Fibroblast of skin of abdomen (primary cell): ENCODE data around the gene ANAPC7.
"Not testable (repeated sequence)": the region's sequence is repeated elsewhere in the genome, so short reads cannot be mapped to it uniquely, and the experiment has no call there.

Experiments
- DNase-seq: peaks from one replicate; pipeline ENCODE4 v3.0.0-alpha.2; 2013

The ANAPC7 gene

DNA sequence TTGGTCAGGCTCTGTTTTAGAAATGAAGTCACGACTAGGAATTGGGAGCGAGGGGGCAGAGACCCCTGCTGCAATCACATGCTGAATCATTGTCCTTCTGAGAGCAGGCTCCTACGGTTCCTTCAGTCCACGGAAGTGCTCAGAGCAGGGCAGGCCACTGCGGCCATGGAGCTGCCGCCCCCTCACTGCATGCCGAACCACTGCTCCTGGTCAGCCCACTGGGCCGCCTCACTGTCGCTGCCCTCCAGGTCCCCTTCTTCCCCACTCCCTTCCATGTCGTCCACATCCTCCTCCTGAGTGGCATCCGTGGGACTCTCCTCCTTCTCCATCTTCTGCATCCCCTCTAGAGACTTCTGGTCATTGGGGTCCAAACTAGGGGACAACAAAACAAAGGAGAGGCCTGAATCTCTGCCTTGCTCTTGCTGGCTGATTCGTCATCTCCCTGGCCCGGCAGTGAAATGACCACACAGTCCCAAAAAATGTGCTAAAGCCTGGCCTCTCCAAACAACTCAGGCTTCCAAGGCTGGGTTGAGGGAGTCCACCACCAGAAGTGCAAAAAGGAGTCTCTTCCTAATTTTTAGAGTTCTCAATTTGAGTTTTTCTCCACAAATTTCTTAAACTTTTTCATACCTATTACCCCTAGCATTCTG, 29.4 kb downstream of the ANAPC7 start:
- DNase-seq: no peak

DNA sequence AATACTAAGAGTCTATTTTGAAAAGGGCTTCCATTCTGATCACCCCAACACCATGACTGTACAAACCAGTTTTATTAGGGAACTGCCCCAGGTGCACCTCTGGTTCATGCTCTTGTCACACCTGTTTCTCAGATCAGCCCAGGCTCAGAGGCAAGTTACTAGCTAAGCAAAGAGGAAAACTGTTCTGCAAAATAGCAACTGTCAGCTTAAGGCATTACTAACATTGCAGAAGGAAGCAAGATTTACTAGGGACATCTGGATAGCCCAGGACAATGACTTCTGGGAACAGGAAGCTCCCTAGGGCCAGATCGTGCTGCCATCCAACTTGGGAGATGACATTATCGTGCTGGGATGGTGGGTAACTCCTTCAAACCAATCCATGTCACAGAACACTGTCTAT, 30.1 kb downstream of the ANAPC7 start:
- no peak for DNase-seq

DNA sequence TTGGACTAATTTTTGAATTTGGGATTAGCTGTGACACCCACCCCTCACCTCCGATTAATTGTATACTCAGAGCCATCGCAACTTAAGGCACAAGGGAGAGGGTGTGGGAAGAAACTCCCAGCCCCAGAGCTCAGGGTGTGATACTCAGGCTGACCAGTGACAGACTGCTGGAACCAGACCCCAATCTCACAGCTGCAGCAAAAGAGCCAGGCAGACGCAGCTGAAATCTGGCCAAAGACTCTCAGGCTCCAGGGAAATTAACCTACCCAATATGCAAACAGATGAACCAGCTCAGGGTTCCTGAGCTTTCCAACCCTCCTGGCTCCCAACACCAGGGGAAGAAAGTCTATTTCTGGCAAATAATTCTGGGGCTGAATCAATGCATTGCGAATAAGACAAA, 30.5 kb downstream of the ANAPC7 start:
- DNase-seq: no peak

DNA sequence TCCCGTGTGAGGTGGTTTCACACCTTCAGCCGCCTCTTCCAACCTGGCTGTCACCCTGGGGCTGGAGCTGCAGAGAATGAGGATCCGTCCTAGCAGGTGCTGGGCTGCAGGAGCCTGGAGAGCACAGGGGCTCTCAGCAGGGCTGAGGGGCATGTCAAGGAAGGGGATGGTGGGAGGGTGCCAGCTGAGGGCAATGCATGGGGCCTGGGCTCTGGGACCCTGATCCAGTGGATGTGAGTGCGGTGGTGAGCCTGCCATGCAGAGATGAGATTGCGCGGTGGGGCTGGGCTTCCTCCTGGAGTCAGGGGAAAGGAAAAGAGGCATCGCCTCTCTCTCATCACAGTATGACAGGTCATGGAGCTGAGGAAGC, 31.5 kb downstream of the ANAPC7 start:
- DNase-seq: no peak

DNA sequence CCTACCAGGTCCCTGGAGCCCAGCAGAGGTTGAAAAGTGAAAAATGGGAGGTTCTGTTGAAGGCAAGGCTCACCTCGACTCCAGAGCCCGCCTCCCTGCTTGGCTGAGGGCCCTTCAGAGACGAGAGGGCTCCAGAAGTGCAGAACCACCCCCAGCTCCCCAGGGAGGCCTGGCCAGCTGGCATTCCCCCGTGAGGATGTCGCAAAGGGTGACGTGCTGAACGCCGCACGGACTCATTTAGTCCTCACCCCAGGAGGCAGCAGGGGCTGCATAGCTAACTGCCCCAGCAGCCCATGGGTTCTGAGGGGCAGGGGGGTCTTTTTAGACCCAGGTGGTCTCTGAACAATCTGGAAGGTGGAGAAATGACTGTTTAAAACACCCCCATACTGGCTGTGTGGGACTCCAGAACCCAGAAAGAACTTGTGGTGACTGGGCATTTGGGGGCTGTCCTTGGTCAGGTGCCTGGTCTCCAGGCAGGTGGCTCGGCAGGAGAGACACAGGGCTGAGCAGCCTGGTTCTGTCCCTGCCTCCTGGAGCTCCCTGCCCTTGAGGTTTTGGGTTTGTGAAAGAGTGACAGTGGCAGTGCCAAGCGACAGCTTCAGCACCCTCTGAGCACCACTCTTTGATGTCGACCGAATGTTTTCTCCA, 32.0 kb downstream of the ANAPC7 start:
- DNase-seq: no peak

DNA sequence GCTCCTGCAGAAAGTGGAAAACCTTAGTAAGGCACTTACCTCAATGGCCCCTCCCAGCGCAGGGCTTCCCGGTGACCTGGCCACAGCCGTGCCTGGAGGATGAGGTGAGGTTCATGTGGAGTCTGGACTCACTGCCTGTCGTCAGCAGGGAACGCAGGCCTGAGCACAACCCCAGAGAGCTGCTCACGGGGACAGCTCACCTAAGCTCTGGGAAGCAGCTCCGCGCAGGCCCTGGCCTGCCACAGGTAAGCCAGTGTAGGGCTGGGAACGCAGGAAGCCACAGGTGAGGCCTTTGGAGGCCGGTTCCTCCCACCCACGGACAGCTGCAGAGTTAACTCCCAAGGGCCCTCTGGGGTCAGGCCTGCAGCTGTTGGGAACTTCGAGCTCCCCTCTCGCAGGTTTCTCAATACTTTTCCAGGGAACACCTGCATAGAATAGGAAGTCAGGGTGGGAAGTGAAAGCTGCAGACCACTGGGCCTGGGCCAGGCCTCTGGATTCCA, 32.7 kb downstream of the ANAPC7 start:
- no peak for DNase-seq

DNA sequence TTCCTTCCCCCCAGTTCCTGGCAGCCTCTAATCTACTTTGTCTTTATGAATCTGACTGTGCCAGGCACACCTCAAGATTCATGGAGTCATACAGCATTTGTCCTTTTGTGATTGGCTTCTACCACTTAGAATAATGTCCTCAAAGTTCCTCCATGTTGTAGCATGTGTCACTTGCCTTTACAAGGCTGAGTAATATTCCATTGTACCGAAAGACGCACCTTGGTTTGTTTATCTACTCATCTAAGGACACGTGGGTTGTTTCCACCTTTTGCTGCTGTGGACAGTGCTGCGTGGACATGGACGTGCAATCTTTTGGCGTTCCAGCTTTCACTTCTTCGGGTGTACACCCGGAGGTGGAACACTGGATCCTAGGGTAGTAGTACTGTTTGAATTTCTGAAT, 33.5 kb downstream of the ANAPC7 start:
- no peak for DNase-seq

DNA sequence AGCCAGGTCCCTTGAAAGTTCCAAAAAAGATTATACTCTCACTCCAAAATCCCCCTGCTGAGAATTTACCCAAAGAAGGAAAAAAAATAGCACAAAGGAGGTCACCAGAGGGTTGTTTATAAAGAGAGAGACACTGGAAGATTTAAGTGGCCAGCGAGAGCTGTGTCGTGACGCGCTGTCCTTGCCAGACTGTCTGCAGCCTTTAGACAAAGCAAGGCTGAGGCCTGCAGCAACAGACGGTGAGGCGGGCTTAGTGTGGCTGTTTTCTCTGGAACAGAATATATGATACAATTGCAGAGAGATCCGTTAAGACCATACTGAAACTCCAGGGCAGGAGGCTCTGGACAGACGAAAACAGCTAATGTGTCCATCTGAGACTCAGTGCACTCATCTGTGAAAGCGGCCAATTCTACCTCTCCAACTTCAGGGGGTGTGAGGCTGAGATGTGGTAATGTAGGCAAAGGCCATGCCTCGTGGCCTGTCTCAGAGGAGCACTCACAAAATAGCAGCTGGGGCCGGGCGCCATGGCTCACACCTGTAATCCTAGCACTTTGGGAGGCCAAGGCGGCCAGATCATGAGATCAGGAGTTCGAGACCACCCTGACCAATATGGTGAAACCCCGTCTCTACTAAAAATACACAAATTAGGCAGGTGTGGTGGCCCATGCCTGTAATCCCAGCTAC, 36.2 kb downstream of the ANAPC7 start:
- DNase-seq: no peak

DNA sequence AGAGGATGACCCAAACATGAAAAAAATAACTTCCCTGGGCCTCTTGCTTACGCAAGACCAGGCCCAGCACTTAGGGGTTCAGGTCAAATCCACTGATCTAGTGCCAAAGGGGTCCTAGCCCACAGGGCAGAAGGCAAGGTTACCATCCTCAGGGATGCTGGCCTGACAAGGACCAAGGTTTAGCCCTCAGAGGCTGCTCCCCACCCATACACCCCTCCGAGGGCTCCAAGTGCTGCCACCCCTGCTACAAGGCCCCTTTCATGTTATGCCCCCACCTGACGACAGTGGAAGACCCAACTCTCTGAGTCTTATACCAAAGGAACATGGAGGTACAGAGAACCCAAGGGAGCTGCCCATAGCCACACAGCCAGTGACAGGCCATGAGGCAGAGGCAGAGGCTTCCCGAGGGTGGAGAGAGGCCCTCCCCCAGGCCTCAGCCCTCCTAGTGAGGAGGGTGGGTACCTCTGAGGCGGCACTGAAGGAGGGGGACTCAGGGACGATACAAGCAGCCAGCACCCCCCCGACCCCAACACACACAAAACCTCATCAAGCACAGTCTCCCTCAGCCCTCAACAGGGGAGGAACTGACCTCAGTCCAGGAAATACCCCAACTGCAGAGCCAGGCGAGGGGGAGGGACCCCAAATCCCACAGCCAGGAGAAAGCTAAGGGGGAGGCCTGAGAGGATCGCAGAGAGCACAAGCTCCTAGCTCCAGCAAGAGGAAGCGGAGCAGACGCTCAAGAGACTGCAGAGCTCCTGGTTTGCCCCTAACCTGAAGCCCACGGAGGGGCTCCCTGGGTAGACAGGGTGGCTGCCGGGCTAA, 37.0 kb downstream of the ANAPC7 start:
- DNase-seq: no peak

DNA sequence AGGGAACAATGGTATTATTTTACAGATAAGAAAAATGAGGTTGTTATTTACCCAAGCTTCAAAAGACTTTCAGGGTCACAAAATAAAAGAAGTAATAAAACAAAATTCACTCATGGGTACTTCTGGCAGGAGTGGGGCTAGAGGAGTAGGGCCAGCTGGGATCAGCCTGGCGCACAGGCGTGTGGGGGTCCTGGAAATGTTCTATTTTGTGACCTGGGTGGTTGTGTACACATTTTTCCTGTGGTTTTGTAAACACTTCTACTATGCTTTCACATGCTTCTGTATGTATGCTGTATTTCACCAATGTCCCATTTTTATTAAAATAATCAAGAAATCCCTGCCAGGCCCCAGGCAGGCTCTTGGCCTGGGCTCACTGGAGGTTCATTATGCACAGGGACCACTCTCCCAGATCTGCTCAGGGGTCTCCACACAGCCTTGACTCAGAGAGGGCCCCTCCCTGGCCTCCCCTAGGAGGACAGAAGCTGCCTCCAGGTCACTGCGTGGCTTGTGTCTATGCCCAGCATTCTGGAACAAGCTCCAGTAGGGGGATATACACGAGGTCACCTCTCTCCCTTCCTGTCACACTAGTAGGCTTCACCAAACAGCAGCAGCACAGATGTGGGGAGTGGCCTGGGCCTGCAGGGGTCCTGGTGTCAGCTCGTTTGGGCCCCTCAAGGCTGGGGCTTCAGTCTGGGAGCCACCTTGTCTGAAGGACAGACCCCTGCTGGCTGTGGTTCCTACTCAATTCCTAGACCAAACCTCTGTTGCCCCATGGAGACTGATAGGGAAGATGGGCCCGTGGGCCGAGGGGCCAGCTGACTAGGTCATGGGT, 37.8 kb downstream of the ANAPC7 start:
- DNase-seq: no peak

DNA sequence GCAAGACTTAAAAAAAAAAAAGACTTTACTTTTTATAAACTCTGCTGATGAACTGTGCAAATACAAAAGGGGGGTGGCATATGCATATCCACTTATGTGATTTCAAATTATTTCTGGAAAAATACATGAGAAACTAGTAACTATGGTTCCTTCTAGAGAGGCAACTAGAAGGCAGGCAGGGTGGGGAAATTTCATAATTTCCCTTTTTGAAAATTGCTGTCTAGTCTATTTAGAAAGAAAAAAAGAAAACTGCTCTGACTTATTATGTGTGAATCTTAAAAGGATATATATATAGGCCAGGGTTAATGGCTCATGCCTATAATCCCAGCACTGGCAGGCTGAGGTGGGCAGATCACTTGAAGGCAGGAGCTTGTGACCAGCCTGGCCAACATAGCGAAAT, 42.3 kb downstream of the ANAPC7 start:
- DNase-seq: no peak

DNA sequence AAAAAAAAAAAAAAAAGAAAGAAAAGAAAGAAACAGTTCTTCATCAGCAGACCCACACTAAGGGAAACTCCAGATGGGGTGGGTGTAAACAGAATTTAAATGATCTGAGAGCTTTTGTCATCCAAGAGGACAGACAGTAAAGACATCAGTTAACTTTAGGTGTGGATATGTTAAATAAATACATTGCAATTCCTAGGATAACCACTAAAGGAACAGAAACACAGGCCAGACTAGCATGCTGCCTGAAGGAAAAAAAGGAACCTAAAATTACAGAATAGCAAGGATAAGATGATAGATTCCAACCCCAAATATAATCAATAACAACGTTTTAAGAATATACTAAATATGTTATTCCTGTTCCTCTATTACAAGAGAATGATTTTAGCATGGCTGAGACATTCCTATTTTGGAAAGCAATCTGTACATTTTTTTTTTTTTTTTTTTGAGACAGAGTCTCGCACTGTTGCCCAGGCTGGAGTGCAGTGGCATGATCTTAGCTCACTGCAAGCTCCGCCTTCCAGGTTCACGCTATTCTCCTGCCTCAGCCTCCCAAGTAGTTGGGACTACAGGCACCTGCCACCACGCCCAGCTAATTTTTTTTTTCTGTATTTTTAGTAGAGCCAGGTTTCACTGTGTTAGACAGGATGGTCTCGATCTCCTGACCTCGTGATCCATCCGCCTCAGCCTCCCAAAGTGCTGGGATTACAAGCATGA, 45.0 kb downstream of the ANAPC7 start:
- not testable (repeated sequence) for DNase-seq

DNA sequence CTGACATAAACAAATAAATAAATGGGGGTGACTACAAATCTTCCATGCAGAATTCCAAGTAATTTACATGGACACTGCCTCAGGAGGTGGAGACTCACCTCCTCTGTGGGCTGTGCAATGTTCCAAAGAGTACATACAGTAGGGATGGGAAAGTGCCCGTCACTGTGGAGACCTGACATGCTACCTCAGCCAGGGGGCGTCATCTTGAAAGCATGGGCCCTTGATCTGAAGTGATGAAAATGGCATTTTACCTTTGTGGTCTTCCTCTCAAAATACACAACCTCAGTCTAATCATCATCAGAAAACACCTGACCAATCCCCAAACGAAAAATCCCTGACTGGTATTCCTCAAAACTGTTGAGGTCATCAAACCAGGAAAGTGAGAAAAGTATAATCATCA, 48.4 kb downstream of the ANAPC7 start:
- DNase-seq: peak; percentile 22

DNA sequence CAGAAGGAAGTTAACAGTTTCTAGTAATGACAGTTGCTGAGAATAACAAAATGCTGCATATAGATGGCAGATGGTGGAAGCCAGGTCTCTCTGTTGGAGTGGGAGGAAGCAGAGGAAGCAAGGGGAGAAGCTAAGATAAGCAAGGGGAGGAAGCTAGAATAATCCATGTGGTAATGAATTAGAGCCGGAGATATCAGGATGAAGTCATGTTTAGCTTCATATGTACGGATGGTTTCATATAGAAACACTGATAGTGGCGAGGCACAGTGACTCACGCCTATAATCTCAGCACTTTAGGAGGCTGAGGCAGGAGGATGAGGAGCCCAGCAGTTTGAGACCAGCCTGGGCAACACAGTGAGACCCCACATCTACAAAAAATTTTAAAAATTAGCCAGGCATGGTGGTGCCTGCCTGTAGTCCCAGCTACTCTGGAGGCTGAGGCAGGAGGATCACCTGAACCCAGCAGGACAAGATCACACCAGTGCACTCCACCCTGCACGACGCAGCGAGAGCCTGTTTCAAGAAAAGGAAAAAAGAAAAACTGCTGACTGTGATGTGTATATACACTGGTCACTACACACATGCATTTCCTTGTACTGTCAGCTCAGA, 49.2 kb downstream of the ANAPC7 start:
- DNase-seq: no peak

DNA sequence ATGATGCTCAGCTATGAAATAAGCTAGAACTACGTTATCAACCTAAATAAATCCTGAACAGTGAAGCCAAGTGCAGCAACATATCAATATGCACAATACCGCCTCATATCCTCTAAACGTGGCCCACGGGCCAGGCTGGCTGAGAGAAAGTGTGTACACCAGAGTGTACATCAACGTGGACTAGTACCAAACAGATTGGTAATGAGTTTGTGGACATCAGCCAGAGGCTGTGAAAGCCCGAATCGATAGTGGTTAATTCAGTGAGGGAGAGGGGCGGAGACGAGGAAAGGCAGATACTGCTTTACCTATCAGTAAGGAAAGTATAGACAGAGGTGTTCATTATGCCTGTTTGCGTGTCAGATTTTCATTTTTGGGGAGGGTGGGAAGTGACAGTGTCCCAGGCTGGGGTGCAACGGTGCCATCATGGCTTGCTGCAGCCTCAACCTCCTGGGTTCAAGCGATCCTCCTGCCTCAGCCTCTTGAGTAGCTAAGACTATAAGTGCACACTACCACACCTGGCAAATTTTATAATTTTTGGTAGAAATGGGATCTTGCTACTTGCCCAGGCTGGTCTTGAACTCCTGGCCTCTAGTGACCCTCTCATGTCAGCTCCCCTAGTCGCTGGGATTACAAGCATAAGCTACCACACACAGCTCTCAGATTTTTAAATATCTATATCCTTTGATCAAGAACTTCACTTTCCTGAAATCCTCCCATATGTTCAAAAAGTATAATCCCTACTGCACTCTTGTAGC, 50.1 kb downstream of the ANAPC7 start:
- DNase-seq: no peak

DNA sequence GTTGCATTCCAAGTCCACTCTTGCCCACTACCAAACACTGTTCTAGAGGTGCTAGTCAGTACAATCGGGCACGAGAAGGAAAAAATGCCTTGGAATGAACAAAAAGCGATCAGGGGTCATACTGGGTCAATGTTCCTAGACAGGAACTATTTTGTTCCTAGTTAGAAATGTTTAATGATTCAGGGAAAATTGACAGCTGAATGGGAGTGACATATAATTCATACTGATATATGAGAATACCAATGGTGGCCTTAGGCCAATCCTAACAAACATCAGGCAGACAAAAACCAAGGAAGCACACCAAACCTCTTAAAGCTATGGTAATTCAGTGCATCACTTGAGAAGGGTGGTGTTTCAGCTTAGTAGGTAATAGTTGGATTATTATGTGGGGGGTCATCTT, 51.1 kb downstream of the ANAPC7 start:
- no peak for DNase-seq

DNA sequence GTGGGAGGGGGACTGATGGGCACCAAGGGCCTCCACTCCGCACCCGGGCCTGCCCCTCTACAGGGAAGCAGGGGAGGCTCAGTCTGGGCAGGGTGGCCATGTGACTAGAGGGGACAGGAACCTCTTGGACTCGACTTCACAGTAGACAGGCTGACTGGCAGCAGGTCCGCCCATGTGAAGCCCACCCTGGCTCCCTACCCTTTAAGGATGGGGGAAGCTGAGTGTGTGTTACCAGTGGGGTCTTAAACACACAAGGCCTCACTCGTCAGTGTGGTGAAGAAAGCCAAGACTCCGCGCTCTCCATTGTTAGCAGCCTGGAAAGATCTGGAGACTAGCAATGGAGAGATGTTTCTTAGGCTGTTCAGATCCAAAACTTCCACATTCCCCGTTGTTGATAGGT, 52.4 kb downstream of the ANAPC7 start:
- no peak for DNase-seq

DNA sequence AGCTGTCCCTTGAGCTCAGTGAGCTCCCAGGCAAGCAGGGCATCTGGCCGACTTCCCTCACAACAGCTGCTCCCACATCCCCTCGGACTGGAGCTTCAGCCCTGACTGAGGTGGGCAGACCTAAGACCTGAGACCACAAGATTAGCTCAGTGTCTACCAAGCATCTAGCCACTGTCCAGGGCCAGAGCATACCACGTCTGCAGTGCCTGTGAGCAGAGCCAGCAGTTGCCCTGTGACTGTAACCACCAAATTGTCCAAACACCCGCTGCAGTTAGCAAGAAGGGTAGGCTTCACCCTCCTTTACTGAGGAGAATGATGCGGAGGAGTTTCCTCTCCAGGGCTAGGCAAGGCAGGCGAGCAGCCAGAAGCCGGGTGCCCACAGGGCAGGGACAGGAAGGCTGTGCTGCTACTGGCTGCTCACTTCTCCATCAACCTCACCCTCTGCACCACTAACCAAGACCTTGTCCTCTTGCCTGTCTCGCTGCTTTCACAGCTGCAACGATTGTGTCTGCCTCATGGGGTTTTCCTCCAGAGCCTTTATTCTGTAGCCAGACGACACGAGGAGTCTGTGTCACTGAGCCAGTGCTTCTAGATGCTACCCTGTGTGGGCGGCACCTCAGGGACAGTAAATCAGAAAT, 53.9 kb downstream of the ANAPC7 start:
- DNase-seq: no peak

DNA sequence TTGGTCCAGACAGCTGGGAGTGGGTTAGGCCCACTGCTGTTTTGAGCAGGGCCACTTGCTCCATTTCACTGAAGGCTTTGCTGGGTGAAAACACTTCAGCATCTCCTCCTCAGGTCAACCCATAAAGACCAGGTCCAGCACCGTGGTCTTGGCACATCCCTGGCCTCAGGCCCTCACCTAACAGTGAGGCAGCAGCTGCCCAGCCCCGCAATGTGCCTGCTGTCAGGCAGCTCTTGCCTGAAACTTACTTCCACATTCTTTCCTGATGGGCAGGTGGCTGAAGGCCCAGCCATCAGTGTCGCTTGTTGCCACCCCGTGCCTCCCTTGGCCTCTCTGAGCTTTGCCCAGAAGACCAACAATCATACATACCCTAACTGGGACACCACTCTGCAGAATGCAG, 54.4 kb downstream of the ANAPC7 start:
- DNase-seq: no peak
